ENCODE measurements around the gene AP1G1.

Gene AP1G1

GRCh38 chr16:71712501-71712900, 96.1 kb downstream of the AP1G1 start:
- H3K27me3 ChIP-seq (ENCODE audit: control insufficient read depth, low read length) = no peaks in the 10 kb centered on the region
- H3K27ac ChIP-seq (ENCODE audit: low read depth, low read length) = no peak overlapping the region
- H3K4me3 ChIP-seq (ENCODE audit: low read length) = no peak overlapping the region
- TF ChIP-seq EZH2phosphoT487 (IDR thresholded peaks at IDR 0.05; ENCODE audit: borderline replicate concordance, low read length) = no peak
- no peak for TF ChIP-seq CTCF (IDR thresholded peaks at IDR 0.05; ENCODE audit: low read depth, low read length, poor library complexity, severe bottlenecking)
- H3K79me2 ChIP-seq (ENCODE audit: control insufficient read depth, low read length) = peaks cover 3% of the 10 kb centered on the region; the same call in 1 of the 2 replicates
- H3F3A ChIP-seq (ENCODE audit: control insufficient read depth, insufficient read depth) = no peaks in the 10 kb centered on the region; the same call in 1 of the 2 replicates
- H3K36me3 ChIP-seq (ENCODE audit: control insufficient read depth, low read length) = no peaks in the 10 kb centered on the region
- no peaks in the 10 kb centered on the region for H3K9me2 ChIP-seq (replicated peaks; ENCODE audit: control insufficient read depth, low read length)
- peaks cover 13% of the 10 kb centered on the region for H3K4me1 ChIP-seq (ENCODE audit: control insufficient read depth, low read length)
- no peaks in the 10 kb centered on the region for H4K20me1 ChIP-seq (ENCODE audit: control insufficient read depth, insufficient read depth, low read depth, low read length)
- H3K9me3 ChIP-seq (ENCODE audit: control insufficient read depth, insufficient read depth, low read length) = no peaks in the 10 kb centered on the region
- H3K4me2 ChIP-seq (ENCODE audit: low read length) = no peak overlapping the region

- H3K79me2 ChIP-seq (ENCODE audit: control insufficient read depth, low read length) = peaks cover 3% of the 10 kb centered on the region; the same call in 1 of the 2 replicates
- no peak overlapping the region for H3K27ac ChIP-seq (ENCODE audit: low read depth, low read length)
- H3K9me3 ChIP-seq (ENCODE audit: control insufficient read depth, insufficient read depth, low read length) = no peaks in the 10 kb centered on the region
- no peak overlapping the region for H3K4me3 ChIP-seq (ENCODE audit: low read length)
- no peaks in the 10 kb centered on the region for H3K27me3 ChIP-seq (ENCODE audit: control insufficient read depth, low read length)
- no peaks in the 10 kb centered on the region for H3K9me2 ChIP-seq (replicated peaks; ENCODE audit: control insufficient read depth, low read length)
- no peaks in the 10 kb centered on the region; the same call in 1 of the 2 replicates for H3F3A ChIP-seq (ENCODE audit: control insufficient read depth, insufficient read depth)
- H3K4me1 ChIP-seq (ENCODE audit: control insufficient read depth, low read length) = peaks cover 17% of the 10 kb centered on the region
- TF ChIP-seq EZH2phosphoT487 (IDR thresholded peaks at IDR 0.05; ENCODE audit: borderline replicate concordance, low read length) = no peak
- TF ChIP-seq CTCF (IDR thresholded peaks at IDR 0.05; ENCODE audit: low read depth, low read length, poor library complexity, severe bottlenecking) = no peak
- no peaks in the 10 kb centered on the region for H4K20me1 ChIP-seq (ENCODE audit: control insufficient read depth, insufficient read depth, low read depth, low read length)
- H3K4me2 ChIP-seq (ENCODE audit: low read length) = no peak overlapping the region
- no peaks in the 10 kb centered on the region for H3K36me3 ChIP-seq (ENCODE audit: control insufficient read depth, low read length)
Observed at GRCh38 chr16:71711789-71712188, 96.8 kb downstream of the AP1G1 start.

GRCh38 chr16:71709229-71709781, 99.3 kb downstream of the AP1G1 start:
- no peaks in the 10 kb centered on the region for H3K36me3 ChIP-seq (ENCODE audit: control insufficient read depth, low read length)
- no peaks in the 10 kb centered on the region for H3K27me3 ChIP-seq (ENCODE audit: control insufficient read depth, low read length)
- peaks cover 23% of the 10 kb centered on the region for H3K4me1 ChIP-seq (ENCODE audit: control insufficient read depth, low read length)
- no peaks in the 10 kb centered on the region; the same call in 1 of the 2 replicates for H3F3A ChIP-seq (ENCODE audit: control insufficient read depth, insufficient read depth)
- no peaks in the 10 kb centered on the region for H3K9me2 ChIP-seq (replicated peaks; ENCODE audit: control insufficient read depth, low read length)
- H3K4me3 ChIP-seq (ENCODE audit: low read length) = no peak overlapping the region
- no peak overlapping the region for H3K4me2 ChIP-seq (ENCODE audit: low read length)
- H3K9me3 ChIP-seq (ENCODE audit: control insufficient read depth, insufficient read depth, low read length) = no peaks in the 10 kb centered on the region
- TF ChIP-seq EZH2phosphoT487 (IDR thresholded peaks at IDR 0.05; ENCODE audit: borderline replicate concordance, low read length) (no peak), CTCF (IDR thresholded peaks at IDR 0.05; ENCODE audit: low read depth, low read length, poor library complexity, severe bottlenecking) (no peak)
- H3K79me2 ChIP-seq (ENCODE audit: control insufficient read depth, low read length) = no peaks in the 10 kb centered on the region; the same call in 1 of the 2 replicates
- H4K20me1 ChIP-seq (ENCODE audit: control insufficient read depth, insufficient read depth, low read depth, low read length) = no peaks in the 10 kb centered on the region
- no peak overlapping the region for H3K27ac ChIP-seq (ENCODE audit: low read depth, low read length)
